Fibroblast of skin of left quadriceps (primary cell): Measurements from ENCODE around the gene RASSF3.
"Not testable (repeated sequence)": the region's sequence is repeated elsewhere in the genome, so short reads cannot be mapped to it uniquely, and the experiment has no call there.

Experiments
- DNase-seq, 2 experiments: peaks; one replicate each; pipeline ENCODE4 v3.0.0-alpha.2; 2013; ENCODE audit warnings: low read depth in 2 of 2

Gene RASSF3, protein sequence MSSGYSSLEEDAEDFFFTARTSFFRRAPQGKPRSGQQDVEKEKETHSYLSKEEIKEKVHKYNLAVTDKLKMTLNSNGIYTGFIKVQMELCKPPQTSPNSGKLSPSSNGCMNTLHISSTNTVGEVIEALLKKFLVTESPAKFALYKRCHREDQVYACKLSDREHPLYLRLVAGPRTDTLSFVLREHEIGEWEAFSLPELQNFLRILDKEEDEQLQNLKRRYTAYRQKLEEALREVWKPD

DNA sequence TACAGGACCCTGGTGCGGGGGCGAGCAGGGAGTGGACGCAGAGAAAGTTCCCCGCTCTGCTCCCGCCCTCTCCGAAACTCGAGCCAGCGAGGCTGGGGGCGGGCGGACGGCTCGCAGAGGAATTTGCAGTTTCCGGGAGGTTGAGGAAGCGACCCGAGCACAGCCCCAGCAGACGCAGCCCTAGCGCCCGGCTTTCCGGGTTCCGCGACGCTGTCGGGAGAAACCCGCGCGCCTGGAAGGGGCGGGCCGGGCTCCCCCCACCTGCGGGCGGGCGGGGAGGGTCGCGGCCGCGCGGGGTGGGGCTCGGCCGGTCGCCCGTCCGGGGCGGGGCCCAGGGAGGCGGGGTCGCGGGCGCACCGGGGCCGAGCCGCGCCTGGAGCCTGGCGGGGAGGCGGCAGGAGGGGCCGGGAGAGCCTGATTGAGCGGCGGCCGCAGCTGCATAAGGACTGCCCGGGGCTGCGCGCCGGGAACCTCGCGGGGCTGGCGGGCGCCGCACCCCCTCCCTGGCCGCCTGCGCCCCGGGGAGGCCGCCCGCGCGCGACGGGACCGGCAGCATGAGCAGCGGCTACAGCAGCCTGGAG is at the start of gene RASSF3:
TSS of gene RASSF3 (plus strand) at position 417 of the 581 bp plus-strand sequence. CDS start at position 555, 138 bp downstream.
- no peak for DNase-seq

DNA sequence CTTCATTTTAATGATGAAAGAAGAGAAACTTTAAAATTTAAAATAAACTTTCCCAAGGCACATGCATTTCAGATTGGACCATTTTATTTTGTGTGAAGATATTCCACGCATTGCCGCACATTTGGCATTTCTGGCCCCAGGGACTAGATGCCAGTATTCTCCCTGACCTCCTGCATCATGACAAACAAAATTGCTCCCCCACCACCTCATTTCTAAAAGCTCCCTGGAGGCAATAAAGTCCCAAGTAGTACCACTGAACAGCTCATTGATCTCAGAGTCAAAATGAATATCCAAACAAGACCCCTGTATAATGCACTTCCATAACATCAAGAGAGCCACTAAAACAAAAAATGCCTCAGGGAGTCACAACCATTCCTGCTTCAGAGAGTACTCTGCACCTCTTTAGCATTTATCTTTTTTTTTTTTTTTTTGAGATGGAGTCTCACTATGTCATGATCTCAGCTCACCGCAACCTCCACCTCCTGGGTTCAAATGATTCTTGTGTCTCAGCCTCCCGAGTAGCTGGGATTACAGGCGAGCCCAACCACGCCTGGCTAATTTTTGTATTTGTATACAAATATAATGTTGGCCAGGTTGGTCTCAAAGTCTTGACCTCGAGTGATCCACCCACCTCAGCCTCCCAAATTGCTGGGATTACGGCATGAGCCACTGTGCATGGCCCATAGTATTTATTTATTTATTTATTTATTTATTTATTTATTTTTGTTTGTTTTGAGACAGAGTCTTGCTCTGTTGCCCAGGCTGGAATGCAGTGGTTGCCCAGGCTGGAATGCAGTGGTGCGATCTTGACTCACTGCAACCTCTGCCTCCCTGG is 48.8 kb upstream of the RASSF3 start:
- DNase-seq = no peak

- peak in 1 of 2 experiments; percentile 14 for DNase-seq
These were observed 44.2 kb upstream of the RASSF3 start for GRCh38 chr12:64566122-64566521.

- no peak for DNase-seq
These were observed 43.3 kb upstream of the RASSF3 start for GRCh38 chr12:64566831-64567517.

GRCh38 chr12:64567570-64567969 is 42.7 kb upstream of the RASSF3 start:
- no peak for DNase-seq

GRCh38 chr12:64568298-64568697 is 42.0 kb upstream of the RASSF3 start:
- DNase-seq = no peak

DNA sequence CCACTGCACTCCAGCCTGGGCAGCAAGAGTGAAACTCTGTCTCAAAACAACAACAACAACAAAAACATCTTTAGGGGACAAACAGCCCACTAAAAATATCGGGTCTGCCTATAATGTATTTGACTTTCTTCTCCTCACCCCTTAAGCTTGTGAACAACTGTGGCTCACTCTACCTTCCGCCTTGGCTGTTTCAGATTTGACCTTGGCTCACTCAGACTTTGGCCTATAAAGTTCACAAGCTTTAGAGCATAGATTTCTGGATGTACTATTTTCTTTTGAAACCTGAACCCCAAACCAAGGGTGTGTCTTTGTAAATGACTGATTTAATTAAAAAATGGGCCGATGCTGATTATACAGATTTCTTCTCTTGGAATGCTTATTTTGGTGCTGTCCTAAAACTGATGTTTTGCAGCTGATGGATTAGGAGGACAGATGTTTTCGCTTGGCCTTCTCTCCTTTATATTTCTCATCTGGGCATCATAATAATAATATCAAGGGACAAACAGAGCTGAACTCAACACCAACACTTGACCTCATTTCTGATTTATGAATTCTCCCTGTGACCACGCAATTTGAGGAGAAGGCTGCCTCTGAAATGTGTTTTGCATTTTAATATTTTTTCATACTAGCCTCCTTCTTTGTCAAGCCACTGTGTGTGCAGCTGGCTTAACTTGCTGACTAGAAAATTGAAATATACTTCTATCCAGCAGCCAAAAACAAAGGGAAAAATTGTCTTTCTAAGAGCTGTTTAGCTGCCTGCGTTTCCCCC is 40.2 kb upstream of the RASSF3 start:
- DNase-seq = no peak

DNA sequence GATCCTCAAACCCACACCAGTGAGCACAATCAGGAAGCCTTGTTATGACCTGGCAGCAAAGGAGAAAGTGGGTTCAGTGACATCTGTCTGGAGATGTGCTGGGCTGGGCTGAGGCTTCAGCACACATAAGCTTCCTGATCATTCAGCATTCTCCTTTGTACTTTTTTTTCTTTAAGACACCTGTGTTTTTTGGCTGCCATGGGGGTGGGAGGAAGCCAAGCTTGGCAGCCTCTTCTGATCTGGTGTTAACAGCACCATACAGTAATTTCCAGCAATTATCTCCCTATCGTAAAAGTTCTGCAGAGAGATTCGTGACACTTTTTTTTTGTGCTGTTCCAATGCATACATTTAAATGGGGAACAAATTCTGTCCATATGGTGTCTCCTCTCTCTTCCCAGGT is 38.9 kb upstream of the RASSF3 start:
- no peak for DNase-seq

GRCh38 chr12:64572241-64572640 is 38.1 kb upstream of the RASSF3 start:
- no peak for DNase-seq

DNA sequence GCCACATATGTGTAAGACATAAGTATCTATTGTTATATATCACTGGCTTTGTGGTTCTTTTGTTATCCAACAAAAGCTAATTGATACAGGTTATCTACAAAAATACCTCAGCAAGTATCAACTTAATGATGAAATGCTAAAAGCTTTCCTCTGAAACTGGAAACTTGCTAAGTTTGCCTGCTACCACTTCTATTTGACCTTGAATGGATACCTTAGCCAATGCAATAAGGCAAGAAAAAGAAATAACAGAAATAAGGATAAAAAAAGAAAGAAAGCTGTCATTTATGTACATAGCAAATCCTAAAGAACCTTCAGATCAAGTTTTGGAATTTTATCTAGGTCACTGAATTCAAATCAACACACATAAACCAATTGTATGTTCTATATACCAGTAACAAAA is 35.5 kb upstream of the RASSF3 start:
- no peak for DNase-seq

DNA sequence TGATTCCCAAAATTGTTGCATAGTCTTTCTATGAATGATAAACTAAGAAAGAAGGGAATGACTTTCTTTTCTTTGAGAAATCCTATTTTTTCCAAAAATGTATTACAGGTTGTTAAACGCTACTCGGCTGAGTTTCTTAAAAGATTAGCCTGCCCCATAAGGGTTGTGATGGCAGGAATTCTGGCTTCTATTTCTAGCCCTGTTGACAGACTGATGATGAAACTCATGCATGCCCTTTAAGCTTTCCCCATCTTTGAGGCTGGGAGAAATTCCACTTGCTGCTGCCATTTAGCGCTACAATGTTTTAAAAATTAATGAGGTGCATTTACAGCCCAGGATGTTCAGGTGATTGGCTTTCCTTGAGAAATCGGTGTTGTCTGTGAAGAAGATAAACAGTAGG is 33.2 kb upstream of the RASSF3 start:
- no peak for DNase-seq

- no peak for DNase-seq
These were observed 31.7 kb upstream of the RASSF3 start for GRCh38 chr12:64578566-64578965.

DNA sequence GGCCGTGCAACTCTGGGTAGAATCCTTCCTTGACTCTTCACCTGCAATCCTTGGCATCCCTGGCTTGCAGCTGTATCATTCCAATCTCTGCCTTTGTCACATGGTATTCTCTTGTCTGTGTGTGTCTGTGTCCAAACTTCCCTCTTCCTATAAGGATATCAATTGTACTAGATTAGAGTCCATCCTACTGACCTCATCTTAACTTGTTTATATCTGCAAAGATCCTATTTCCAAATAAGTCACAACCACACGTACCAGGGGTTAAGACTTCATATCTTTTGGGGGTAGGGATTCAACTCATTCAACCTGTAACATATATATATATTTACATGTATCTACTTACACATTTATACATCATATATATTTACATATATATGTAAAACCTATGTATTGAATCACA is 29.6 kb upstream of the RASSF3 start:
- DNase-seq = no peak

- no peak for DNase-seq
These were observed 28.2 kb upstream of the RASSF3 start for GRCh38 chr12:64582114-64582513.

DNA sequence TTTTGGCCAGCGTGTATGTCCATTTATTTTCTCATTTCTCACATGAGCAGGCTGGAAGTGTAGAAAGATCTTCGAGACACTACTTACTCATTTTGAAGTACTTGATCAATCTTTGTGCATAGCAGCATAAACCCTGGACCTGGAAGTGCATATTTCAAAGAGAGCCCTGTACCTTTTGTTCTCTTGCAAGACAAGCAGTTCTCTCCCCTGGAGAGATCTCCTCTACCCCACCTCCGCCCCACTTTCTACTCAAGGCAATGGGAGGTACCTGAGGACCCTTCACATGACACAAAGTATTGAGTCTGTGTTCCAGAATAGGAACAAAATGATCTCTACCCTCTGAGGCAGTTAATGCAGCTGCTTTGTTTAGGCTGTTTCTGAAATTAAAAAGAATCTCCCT is 27.4 kb upstream of the RASSF3 start:
- no peak for DNase-seq

DNA sequence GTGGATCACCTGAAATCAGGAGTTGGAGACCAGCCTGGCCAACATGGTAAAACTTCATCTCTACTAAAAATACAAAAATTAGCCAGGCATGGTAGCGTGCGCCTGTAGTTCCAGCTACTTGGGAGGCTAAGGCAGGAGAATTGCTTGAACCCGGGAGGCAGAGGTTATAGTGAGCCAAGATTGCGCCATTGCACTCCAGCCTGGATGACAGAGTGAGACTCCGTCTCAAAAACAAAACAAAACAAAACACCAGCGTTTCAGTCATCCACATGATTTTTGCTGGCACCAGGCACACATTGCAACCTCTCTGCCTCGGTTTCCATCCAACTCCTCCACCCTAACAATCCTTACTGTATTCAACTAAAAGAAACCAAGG is 26.9 kb upstream of the RASSF3 start:
- not testable (repeated sequence) for DNase-seq

DNA sequence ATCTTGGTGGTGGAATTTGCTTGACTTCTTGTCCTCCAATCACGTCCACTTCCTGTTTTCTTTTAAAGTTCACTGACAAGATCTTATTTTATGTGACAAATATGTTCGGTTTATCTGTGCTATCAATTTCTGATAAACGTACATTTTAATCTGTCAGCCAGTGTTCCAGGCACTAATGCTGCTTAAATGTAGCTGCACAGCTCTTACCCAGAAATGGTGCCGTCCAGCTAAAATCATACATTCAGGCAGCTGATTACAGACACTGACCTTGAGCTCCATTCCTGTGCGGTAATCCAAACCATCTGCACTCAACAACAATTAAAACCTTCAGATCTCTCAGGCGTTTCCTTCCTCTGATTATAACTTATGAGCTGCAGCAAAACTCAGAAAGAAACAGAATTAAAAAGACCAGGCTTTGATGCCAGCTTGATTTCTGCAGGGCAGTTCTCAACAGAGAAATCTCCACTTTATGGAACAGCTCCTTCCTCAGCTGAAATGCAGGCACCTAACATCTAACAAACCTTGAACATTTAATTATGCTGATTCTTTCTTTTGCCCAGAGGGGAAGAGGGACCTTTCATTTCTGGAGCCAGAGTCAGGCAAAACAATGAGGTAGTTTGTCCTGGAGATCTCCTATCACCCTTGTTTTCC is 26.4 kb upstream of the RASSF3 start:
- peak; percentile 8 to 25 for DNase-seq

DNA sequence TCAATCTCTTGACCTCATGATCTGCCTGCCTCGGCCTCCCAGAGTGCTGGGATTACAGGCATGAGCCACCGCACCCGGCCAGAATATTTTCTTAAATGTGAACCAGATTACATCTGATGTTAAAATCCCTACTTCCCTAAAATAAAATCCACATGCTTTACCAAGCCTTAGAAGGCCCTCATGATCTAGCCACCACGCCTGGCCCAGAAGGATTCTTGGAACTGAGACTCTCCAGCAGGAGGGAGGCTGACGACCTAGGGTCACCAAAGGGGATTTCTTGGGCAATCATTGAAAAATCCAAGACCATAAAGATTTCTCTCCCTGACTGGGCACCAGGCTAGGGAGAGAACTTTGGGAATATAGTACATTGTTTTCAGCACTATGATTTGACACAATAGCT is 25.2 kb upstream of the RASSF3 start:
- no peak for DNase-seq

GRCh38 chr12:64587447-64587846 is 22.8 kb upstream of the RASSF3 start:
- no peak for DNase-seq

- no peak for DNase-seq
These were observed 20.1 kb upstream of the RASSF3 start for GRCh38 chr12:64590183-64590582.
